ENCODE data around the gene PRORP.

The PRORP gene

DNA sequence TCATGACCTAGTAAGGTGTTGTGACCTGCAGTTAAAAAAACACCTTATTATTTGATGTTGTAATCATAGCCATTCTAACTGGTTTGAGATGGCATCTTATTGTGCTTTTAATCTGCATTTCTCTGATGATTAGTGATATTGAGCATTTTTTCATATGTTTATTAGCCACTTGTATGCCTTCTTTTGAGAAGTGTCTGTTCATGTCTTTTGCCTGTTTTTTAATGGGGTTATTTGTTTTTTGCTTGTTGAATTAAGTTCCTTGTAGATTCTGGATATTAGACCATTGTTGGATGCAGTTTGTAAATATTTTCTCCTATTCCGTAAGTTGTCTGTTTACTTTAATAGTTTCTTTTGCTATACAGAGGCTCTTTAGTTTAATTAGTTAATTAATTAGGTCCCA lies 41.0 kb downstream of the PRORP start:
- Histone ChIP-seq H3K27me3 (ENCODE audit: control insufficient read depth, insufficient read depth, low read length) (no peaks in the 10 kb centered on the region), H3K9ac (ENCODE audit: low read depth, low read length) (no peak overlapping the region), H3K4me3 (ENCODE audit: low read depth, low read length) (no peak overlapping the region), H3K4me1 (ENCODE audit: control insufficient read depth, insufficient read depth, low read length) (no peaks in the 10 kb centered on the region), H3K36me3 (ENCODE audit: control insufficient read depth, insufficient read depth, low read length) (no peaks in the 10 kb centered on the region), H3K9me3 (ENCODE audit: control insufficient read depth, insufficient read depth, low read length) (no peaks in the 10 kb centered on the region)

DNA sequence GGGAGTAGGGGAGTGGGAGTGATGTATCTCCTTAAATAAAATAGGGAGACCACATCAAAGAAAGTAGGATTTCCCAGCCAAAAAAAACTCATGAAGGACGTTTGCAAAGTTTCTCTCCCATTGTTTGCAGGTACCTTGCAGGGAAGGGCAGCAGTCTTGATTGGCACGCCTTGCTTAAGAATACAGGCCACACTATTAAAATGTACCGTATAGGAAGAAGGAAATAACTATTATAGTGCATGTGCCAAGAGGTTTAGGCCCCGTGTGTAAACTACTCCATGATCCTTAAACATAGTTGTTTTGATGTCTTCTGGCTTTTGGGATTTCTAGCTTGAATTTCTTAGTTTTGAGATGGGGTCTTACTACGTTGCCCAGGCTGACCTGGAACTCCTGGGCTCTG lies 42.5 kb downstream of the PRORP start:
- no peak overlapping the region for H3K9ac ChIP-seq (ENCODE audit: low read depth, low read length)
- H3K36me3 ChIP-seq (ENCODE audit: control insufficient read depth, insufficient read depth, low read length) = no peaks in the 10 kb centered on the region
- H3K27me3 ChIP-seq (ENCODE audit: control insufficient read depth, insufficient read depth, low read length) = no peaks in the 10 kb centered on the region
- no peak overlapping the region for H3K4me3 ChIP-seq (ENCODE audit: low read depth, low read length)
- no peaks in the 10 kb centered on the region for H3K9me3 ChIP-seq (ENCODE audit: control insufficient read depth, insufficient read depth, low read length)
- H3K4me1 ChIP-seq (ENCODE audit: control insufficient read depth, insufficient read depth, low read length) = no peaks in the 10 kb centered on the region

DNA sequence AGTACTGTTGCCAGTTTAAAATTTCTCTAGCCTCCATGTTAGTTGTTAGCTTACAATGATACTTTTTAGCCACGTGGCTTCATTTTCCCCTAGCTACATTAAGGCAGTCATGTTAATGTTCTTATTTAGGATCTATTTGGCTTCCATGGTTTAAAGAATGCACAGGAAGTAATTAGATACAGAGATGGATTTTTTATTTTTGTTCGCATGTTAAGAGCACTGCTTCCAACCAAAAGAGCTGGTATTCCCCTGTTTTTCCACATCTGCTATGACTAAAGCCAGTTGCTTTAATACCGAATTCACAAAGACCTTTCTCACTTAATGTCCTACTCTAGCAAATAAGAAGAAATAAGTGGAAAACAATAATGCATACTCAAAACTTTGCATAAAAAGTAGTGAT lies 45.1 kb downstream of the PRORP start:
- Histone ChIP-seq H3K9me3 (ENCODE audit: control insufficient read depth, insufficient read depth, low read length) (no peaks in the 10 kb centered on the region), H3K36me3 (ENCODE audit: control insufficient read depth, insufficient read depth, low read length) (no peaks in the 10 kb centered on the region), H3K4me3 (ENCODE audit: low read depth, low read length) (no peak overlapping the region), H3K27me3 (ENCODE audit: control insufficient read depth, insufficient read depth, low read length) (no peaks in the 10 kb centered on the region), H3K9ac (ENCODE audit: low read depth, low read length) (no peak overlapping the region), H3K4me1 (ENCODE audit: control insufficient read depth, insufficient read depth, low read length) (no peaks in the 10 kb centered on the region)

All from iPS-15b (cell line).